GM12864 (cell line): ENCODE data around the gene CFAP141.

Source experiments
- DNase-seq: peaks from one replicate; pipeline ENCODE4 v3.0.0-alpha.2; 2011; ENCODE audit warnings: low read depth
- H3K4me3 ChIP-seq: 2 replicates; pipeline ENCODE4 v1.5.1; 2011; ENCODE audit warnings: mild to moderate bottlenecking, low read depth, low read length, control low read depth
- TF ChIP-seq, protein P1 (sequence below): IDR thresholded peaks from 2 replicates; pipeline ENCODE4 v1.5.1; 2011; ENCODE audit warnings: low read depth, mild to moderate bottlenecking, moderate library complexity, low read length, control low read depth, inconsistent platforms; ENCODE audit errors: missing control alignments

CFAP141 gene

DNA sequence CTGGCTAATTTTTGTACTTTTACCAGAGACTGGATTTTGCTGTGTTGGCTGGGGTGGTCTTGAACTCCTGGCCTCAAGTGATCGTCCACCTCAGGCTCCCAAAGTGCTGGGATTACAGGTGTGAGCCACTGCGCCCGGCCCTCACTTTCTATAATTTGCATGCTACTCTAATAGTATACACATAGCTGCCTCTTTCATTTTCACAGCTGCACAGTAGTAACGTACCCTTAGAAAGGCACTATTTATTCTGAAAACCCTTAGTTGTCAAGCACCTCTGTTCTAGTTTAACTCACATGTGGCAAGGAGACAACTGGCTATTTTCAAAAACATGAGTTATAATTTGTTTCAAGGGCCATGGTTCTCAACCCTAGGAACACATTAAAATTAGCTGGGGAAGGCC is 31.5 kb downstream of the CFAP141 start:
- TF ChIP-seq, protein P1, sequence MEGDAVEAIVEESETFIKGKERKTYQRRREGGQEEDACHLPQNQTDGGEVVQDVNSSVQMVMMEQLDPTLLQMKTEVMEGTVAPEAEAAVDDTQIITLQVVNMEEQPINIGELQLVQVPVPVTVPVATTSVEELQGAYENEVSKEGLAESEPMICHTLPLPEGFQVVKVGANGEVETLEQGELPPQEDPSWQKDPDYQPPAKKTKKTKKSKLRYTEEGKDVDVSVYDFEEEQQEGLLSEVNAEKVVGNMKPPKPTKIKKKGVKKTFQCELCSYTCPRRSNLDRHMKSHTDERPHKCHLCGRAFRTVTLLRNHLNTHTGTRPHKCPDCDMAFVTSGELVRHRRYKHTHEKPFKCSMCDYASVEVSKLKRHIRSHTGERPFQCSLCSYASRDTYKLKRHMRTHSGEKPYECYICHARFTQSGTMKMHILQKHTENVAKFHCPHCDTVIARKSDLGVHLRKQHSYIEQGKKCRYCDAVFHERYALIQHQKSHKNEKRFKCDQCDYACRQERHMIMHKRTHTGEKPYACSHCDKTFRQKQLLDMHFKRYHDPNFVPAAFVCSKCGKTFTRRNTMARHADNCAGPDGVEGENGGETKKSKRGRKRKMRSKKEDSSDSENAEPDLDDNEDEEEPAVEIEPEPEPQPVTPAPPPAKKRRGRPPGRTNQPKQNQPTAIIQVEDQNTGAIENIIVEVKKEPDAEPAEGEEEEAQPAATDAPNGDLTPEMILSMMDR, result no peak
- H3K4me3 ChIP-seq, result no peak overlapping the region
- DNase-seq, result no peak

DNA sequence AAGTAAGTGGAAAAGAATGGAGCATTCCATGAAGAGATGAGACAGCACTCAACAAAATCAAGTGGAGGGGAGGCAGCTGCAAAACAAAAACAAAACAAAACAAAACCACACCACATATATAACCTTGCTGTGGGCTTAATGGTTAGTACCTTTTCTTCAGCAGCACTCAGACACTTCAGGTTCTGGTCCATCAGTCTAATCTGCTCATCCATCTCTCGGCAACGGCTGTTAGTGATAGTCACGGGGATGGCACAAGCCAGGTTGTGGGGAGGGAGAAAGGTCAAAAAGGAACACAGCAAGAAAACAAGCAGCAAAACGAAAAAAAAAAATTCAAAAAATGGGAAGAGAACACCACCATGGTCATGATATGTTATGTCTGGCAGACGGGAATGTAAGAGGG is 34.3 kb downstream of the CFAP141 start:
- DNase-seq, result no peak
- no peak overlapping the region for H3K4me3 ChIP-seq
- TF ChIP-seq, protein P1, result no peak

DNA sequence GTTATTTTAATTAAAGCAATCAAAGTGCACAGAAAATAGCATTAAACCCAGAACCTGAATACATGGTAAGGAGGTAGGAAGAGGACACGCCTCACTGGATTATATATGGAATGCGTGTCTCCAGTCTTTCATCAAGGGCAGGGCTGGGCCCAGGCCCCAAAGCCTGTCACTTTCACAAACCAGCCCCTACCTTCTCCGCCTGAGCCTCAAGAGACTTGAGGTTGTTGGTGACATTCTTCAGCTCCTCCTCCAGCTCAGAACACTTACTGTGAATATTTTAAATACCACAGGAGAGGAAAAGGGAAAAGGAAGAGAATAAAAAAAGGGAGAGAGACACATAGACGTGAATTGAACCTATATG is 34.9 kb downstream of the CFAP141 start:
- H3K4me3 ChIP-seq, result no peak overlapping the region
- DNase-seq, result no peak
- TF ChIP-seq, protein P1, result no peak

DNA sequence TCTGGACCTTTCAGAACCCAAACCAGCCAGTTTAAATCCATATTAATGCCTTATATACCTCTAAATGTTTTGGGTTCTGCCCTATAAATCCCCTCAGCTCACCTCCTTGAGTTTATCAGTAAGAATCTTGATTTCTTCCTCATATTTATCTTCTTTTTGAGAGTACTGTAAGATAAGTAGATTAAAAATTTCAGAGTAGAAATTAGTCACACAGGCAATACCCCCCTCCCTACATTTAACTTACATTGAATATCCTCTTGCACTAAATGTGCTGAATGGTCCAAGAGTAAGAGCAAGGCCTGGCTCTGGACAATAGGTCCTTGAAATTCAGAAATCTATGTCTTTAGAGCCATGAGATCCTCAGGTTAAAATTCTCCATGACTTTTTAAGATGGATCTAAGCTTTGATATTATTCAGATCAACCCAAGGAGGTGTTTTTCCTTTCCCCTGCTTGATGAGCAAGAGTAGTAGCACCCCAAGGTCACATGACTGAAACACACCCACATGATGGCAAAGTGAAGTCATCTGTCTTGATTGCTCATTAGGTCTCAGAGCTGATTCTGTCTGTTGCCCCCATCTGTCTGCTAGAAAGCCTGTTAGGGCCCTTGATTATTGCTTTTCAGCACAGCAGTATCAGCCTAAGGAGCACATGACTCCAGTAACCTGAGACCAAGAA is 35.4 kb downstream of the CFAP141 start:
- TF ChIP-seq, protein P1, result no peak
- DNase-seq, result peak; percentile 37
- no peak overlapping the region for H3K4me3 ChIP-seq

DNA sequence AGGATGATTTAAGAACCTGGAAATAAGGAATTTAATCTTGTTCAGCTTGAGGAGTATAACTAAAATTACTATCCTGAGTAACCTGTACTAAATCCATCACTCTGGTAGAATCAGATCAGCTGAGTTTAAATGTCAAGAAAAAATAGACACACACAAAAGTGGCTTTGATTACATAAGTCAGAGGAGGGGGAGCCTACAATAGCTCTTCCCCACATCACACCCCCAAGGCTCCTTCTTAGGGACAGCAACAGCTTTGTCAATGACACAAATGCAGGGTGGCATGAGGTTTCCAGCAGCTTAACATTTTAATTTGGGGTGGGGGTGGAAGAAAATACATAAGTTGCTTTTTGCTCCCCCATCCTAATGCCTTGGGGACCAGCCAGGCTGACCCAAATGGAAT is 38.7 kb downstream of the CFAP141 start:
- DNase-seq, result no peak
- TF ChIP-seq, protein P1, result no peak
- no peak overlapping the region for H3K4me3 ChIP-seq

DNA sequence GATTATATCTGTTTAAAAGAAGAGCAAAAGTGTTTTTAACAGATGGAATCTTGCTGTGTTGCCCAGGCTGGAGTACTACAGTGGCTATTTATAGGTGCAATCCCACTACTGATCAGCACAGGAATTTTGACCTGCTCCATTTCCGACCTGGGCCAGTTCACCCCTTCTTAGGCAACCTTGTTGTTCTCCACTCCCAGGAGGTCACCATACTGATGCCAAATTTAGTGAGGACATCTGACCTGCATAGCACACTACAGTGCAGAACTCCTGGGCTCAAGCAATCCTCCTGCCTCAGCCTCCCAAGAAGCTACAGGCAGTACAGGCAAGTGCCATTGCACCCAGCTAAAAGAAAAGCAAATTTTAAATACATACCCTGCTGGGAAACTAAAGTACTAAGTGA is 39.9 kb downstream of the CFAP141 start:
- TF ChIP-seq, protein P1, result no peak
- DNase-seq, result no peak
- H3K4me3 ChIP-seq, result no peak overlapping the region

DNA sequence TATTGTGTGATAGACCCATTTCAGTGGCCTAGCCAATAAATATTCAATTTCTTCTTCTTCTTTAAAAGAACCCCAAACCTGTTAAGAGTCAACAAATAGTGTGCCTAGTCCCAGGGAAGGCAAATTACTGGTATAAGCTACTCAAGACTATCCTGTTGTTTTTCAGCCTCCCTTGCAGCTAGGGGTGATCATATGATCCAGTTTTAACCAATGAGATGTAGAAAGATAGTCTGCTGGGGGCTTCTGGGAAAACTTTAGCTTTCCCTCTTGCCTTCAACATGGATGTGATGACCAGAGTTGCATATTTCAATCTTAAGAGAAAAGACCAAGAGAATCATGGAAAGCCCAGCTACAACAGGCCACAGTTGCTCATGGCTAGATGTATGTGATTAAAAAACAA is 46.6 kb downstream of the CFAP141 start:
- no peak overlapping the region for H3K4me3 ChIP-seq
- TF ChIP-seq, protein P1, result no peak
- DNase-seq, result no peak
